HG03280 (cell line): Measurements from ENCODE around the gene EFCAB10.
"Not testable (repeated sequence)": the region's sequence is repeated elsewhere in the genome, so short reads cannot be mapped to it uniquely, and the experiment has no call there.

Source experiments
- ATAC-seq: cut with Tn5 transposase; IDR thresholded peaks from one replicate; pipeline ENCODE4 v1.9.1; 2021; ENCODE audit warnings: mild to moderate bottlenecking, moderate library complexity; ENCODE audit not compliant: unreplicated experiment

Gene EFCAB10

DNA sequence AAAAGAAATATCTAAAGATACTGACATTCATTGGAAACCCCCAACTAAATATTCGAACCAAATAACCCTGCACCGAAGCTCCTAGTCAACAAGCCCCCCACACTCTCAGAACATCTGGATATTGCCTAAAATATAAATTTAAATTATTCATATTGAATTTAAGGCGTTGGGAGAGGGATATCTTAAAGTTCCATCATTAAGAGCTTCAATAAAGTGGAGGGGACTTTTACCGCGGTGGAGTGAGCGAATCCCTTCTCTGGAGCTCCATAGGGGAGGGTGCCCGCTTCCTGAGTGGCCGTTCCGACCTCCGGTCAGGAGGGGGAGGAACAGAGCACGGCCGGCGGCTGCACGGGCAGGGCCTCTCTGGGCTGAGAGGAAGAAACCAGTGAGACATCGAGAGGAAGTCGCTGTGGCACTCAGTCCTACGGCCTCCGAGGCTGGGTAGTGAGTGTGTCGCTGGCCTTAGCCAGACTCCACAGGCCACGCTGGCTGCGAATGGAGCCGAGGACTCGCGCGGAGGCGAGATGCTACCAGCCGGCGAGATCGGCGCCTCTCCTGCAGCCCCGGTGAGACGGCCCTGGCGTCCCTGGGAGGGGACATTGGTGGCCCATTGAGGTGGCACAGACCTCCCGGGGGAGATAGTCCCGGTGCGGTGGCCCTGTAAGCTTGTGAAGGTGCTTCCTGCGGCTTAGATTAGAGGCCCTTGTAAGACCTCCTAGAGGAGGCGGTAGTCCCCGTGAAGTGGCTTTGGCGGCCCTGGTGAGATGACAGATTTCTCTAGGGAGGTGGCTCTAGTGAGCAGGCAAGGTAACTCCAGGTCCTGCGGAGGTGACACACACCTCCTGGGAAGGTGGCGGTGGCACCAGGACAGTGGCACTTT is 49.3 kb downstream of the EFCAB10 start, which contains the start of gene RINT1:
Gene RINT1, plus strand, starts transcription at position 410 of the 880 bp plus-strand sequence. Its CDS starts 115 bp downstream, at position 525.
- peak; percentile 90 for ATAC-seq

DNA sequence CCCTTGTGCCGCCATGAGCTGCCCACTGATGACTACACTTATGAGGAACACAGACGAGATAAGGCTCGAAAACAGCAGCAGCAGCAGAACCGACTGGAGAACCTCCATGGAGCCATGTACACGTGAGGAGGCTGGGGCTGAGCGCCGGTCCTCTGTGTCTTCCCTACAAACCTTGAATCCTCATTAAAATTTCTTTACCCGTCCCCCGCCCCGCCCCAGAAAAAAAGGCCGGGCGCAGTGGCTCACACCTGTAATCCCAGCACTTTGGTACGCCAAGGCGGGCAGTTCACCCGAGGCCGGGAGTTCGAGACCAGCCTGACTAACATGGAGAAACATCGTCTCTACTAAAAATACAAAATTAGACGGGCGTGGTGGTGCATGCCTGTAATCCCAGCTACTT is 50.7 kb downstream of the EFCAB10 start:
- ATAC-seq, result no peak

DNA sequence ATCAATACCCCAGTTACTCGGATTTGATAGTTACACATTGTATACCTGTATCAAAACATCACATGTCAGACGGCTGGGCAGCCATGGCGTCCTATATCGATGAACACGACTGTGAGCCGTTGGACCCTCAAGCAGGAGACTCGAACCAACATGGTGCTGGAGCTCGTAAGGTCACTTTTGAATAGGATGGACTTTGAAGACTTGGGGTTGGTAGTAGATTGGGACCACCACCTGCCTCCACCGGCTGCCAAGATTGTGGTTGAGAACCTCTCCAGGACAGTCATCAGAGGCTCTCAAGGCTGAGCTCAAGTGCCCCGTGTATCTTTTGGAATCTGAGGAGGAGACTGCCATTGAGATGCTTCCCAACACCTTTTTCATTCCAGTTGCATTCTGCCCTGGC is 51.2 kb downstream of the EFCAB10 start:
- no peak for ATAC-seq

DNA sequence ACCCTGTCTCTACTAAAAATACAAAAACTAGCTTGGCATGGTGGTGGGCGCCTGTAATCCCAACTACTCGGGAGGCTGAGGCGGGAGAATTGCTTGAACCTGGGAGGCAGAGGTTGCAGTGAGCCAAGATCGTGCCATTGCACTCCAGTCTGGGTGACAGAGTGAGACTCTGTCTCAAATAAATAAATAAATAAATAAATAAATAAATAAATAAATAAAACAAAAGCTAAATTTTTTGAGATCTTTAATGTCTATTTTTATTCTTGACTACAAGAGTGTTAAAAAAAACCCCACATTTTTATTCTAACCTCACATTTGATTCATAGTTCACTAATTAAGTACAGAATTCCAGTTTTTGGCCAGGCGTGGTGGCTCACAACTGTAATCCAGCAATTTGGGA is 53.6 kb downstream of the EFCAB10 start:
- not testable (repeated sequence) for ATAC-seq

DNA sequence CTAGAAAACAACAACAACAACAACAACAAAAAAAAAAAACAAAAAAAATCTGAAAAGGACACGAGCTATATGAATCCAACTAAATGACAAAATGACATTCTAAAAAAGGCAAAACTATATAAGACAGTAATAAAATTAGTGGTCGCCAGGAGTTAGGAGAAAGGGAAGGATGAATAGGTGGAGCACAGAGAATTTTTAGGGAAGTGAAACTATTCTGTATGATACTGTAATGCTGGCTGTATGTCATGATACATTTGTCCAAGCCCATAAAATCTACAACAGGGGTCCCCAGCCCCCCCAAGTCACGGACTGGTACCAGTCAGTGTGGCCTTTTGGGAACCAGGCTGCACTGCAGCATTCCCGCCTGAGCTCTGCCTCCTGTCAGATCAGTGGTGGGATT is 56.5 kb downstream of the EFCAB10 start:
- no peak for ATAC-seq

DNA sequence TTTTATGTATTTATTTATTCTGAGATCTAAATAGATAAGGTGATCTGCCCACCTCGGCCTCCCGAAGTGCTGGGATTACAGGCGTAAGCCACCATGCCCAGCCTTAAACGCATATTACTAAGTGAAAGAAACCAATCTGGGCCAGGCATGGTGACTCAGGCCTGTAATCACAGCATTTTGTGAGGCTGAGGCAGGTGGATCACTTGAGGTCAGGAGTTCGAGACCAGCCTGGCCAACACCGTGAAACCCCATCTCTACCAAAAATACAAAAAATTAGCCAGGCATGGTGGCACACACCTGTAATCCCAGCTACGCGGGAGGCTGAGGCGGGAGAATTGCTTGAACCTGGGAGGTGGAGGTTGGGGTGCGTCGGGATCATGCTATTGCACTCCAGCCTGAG is 56.9 kb downstream of the EFCAB10 start:
- not testable (repeated sequence) for ATAC-seq

DNA sequence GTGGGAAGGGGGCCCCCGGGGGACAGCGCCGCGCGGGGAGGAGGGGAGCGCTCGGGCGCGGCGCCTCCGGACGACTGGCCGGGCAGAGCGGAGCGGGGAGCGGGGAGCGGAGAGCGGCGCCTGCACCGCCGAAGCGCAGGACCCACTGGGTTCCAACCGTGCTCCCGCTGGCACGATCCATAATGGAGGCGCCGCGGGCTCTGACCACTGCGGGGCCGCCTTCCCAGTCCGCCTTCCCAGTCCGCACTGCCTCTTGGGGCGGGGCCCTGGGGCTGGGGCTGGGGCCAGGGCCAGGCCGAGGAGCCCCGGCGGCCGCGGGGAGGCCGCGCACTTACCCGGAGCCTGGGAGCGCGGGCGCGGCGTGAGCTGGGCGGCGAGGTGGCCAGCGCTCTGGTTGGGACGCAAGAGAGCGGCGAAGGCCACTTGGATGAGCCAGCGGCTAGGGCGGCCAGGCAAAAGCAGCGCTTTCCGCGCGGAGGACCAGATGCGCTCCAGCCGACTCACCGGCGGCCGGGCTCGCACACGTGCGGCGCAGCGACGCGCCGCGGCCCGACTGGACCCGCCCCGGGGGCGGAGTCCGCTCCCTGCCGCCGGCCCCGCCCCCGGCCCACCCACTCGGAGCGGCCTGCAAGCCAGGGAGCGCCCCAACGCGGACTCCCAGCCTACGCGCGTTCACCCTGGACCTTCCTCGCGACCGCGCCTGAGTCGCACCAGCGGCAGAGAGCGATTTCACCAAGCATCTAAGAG is 59.4 kb downstream of the EFCAB10 start, which contains the start of gene PUS7:
Gene PUS7, minus strand, starts transcription at position 555 of the 747 bp plus-strand sequence. CDS start 13,759 bp downstream, outside the sequence.
- ATAC-seq, result peak; percentile 92

DNA sequence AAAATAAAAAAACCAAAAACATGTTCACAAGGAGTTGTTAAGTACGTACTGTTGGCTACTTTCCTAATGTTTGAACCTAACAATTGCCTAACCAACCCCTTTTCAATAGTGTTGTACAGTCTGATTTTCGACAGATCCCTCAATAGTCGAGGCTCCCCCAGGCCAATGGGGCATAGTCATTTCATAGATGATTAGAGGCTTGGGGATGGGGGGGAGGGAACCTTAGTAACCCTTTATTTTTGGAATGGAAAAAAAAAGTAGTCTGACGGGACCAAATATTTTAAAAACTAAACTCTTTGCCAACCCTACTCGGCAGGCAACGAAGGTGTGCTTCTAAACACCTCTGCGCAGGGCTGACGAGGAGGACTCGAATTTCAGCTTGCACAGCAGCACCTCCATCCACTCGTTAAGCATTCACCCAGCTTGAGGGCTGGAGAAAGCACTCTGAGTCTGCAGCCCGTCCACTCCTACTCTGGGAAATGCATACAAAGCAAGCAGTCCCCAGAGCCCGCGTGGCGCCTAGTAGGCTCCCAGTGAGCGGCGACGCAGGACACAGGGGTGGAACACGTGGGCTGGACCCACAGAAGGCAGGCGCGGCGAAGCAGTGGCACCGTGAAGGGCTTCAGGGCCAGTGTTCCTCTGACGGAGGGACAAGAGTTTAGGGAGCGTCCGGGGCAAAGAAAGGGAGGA is 60.1 kb downstream of the EFCAB10 start:
- peak; percentile 38 for ATAC-seq

DNA sequence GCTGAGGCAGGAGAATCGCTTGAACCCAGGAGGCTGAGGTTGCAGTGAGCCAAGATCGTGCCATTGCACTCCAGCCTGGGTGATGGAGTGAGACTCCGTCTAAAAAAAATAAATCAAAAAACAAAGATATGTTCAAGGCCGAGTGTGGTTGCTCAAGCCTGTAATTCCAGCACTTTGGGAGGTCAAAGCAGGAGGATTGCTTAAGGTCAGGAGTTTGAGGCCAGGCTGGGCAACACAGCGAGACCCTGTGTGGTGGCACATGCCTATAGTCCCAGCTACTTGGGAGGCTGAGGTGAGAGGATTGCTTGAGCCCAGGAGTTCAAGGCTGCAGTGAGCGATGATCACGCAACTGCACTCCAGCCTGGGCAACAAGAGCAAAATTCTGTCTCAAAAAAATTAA is 60.7 kb downstream of the EFCAB10 start:
- ATAC-seq, result not testable (repeated sequence)

DNA sequence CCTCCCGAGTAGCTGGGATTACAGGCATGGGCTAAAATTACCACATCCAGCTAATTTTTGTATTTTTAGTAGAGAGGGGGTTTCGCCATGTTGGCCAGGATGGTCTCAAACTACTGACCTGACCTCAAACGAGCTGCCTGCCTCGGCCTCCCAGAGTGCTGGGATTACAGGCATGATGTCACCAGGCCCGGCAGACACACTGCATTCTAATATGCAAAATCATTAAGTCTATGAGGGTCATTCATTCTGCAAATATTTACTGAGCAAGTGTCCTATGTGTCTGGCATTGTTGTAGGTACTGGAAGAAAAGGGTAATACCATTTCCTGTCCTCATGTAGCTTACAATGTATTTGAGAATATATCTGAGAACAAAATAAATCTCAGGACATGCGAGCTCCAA is 61.9 kb downstream of the EFCAB10 start:
- ATAC-seq, result no peak

DNA sequence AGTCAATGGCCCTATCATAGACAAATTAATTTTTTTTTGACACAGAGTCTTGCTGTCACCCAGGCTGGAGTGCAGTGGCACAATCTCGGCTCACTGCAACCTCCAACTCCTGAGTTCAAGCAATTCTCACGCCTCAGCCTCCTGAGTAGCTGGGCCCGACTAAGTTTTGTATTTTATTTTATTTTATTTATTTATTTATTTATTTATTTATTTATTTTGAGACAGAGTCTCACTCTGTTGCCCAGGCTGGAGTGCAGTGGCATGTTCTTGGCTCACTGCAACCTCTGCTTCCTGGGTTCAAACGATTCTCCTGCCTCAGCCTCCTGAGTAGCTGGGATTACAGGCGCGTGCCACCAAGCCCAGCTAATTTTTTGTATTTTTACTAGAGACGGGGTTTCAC is 65.7 kb downstream of the EFCAB10 start:
- not testable (repeated sequence) for ATAC-seq
